GM23338 (cell line): ENCODE measurements around the gene MRPL28.

ENCODE experiments used
- CTCF ChIP-seq, 2 experiments: fragments of 200-600 bp in 1 of 2; sonication (generic) in 1 of 2; conservative IDR thresholded peaks; 2 replicates each; pipeline versions ENCODE4 v1.5.1 to v1.6.1; 2016 to 2017; ENCODE audit warnings: antibody characterized with exemption in 2 of 2, low read depth in 2 of 2, mild to moderate bottlenecking in 2 of 2, moderate library complexity in 1 of 2
- EZH2 ChIP-seq: fragments of 200-600 bp; sonication (generic); IDR thresholded peaks from one replicate; pipeline ENCODE4 v1.8.0; 2017; ENCODE audit warnings: antibody characterized with exemption, mild to moderate bottlenecking, low read depth; ENCODE audit not compliant: unreplicated experiment
- JUNB ChIP-seq: IDR thresholded peaks from one replicate; pipeline ENCODE4 v1.6.1; 2016; ENCODE audit warnings: antibody characterized with exemption; ENCODE audit not compliant: unreplicated experiment
- POLR2AphosphoS5 ChIP-seq: IDR thresholded peaks from 2 replicates; pipeline ENCODE4 v1.6.1; 2016; ENCODE audit warnings: antibody characterized with exemption, low read depth
- REST ChIP-seq: IDR thresholded peaks from one replicate; pipeline ENCODE4 v1.6.1; 2018; ENCODE audit warnings: antibody characterized with exemption; ENCODE audit not compliant: unreplicated experiment

GRCh38 chr16:317583-317982, 52.8 kb downstream of the MRPL28 start:
- TF ChIP-seq CTCF (conservative IDR thresholded peaks at IDR 0.05; ENCODE audit: low read depth in 2 of 2) (no peak), EZH2 (no peak), REST (no peak), POLR2AphosphoS5 (no peak), JUNB (no peak)
